HG03095 (cell line): ENCODE results near the gene PSD4.

Experiments used
- ATAC-seq: cut with Tn5 transposase; IDR thresholded peaks from one replicate; pipeline ENCODE4 v1.9.1; 2021; ENCODE audit warnings: moderate library complexity; ENCODE audit not compliant: unreplicated experiment

PSD4 gene

GRCh38 chr2:113203217-113203530 is 29.4 kb downstream of the PSD4 start:
- ATAC-seq = no peak

- ATAC-seq = peak; percentile 83
Measured at GRCh38 chr2:113203901-113204519, 30.2 kb downstream of the PSD4 start.

- no peak for ATAC-seq
Measured at GRCh38 chr2:113206251-113206650, 32.5 kb downstream of the PSD4 start.

GRCh38 chr2:113207021-113207420 is 33.2 kb downstream of the PSD4 start:
- no peak for ATAC-seq

GRCh38 chr2:113208396-113208795 is 34.6 kb downstream of the PSD4 start:
- ATAC-seq = no peak

- no peak for ATAC-seq
Measured at GRCh38 chr2:113209011-113209645, 35.4 kb downstream of the PSD4 start.

GRCh38 chr2:113209646-113210171 is 35.9 kb downstream of the PSD4 start:
- no peak for ATAC-seq

- no peak for ATAC-seq
Measured at GRCh38 chr2:113211226-113212105, 37.7 kb downstream of the PSD4 start.

- ATAC-seq = no peak
Measured at GRCh38 chr2:113212245-113213060, 38.7 kb downstream of the PSD4 start.

- no peak for ATAC-seq
Measured at GRCh38 chr2:113213061-113213930, 39.5 kb downstream of the PSD4 start.

- no peak for ATAC-seq
Measured at GRCh38 chr2:113214141-113214540, 40.4 kb downstream of the PSD4 start.

- ATAC-seq = no peak
Measured at GRCh38 chr2:113215056-113215455, 41.3 kb downstream of the PSD4 start.

GRCh38 chr2:113216321-113216720 is 42.5 kb downstream of the PSD4 start:
- ATAC-seq = no peak

- ATAC-seq = no peak
Measured at GRCh38 chr2:113216891-113217454, 43.2 kb downstream of the PSD4 start.

GRCh38 chr2:113217455-113218282 is 43.9 kb downstream of the PSD4 start:
- ATAC-seq = no peak

- ATAC-seq = no peak
Measured at GRCh38 chr2:113218283-113219091, 44.7 kb downstream of the PSD4 start.

GRCh38 chr2:113219092-113219441 is 45.3 kb downstream of the PSD4 start:
- ATAC-seq = no peak

- ATAC-seq = no peak
Measured at GRCh38 chr2:113219525-113219888, 45.7 kb downstream of the PSD4 start.
